SK-N-SH (cell line): Measurements from ENCODE around the gene TIMP2. TPM values are rescaled to one million over a fixed set of nuclear protein-coding genes. Genes with fewer than 3 reads are reported as not detected.
A peak's percentile ranks its signal among the peaks of the same experiment; 100 is the strongest.

ENCODE experiments used
- CTCF ChIA-PET: fragments of 300-600, 350-600 bp; formaldehyde crosslinking; extraction: SDS; loops from one replicate; lab custom pipeline; 2021; lab: Yijun Ruan, JAX
- POLR2A ChIA-PET: fragments of 350-600 bp; sonication (Branson Sonifier 250); formaldehyde crosslinking; extraction: SDS; loops from one replicate; lab custom pipeline; 2020; ENCODE audit warnings: antibody characterized with exemption, inconsistent platforms; lab: Yijun Ruan, JAX
- DNase-seq: peaks from one replicate; pipeline ENCODE4 v3.0.0; 2012
- H2AFZ ChIP-seq: fragments of 200-600 bp; sonication (generic); 2 replicates; pipeline ENCODE4 v1.8.1; 2016; ENCODE audit warnings: antibody characterized with exemption, mild to moderate bottlenecking, low read depth
- H3F3A ChIP-seq: fragments of 200-600 bp; sonication (generic); replicated peaks from 2 replicates; pipeline ENCODE3; 2016; ENCODE audit warnings: antibody characterized with exemption, mild to moderate bottlenecking; ENCODE audit not compliant: insufficient read depth
- H3K27ac ChIP-seq, 2 experiments: fragments of 200-500 bp in 1 of 2; fragments of 200-600 bp in 1 of 2; sonication (Bioruptor generic) in 1 of 2; sonication (generic), shearing (Covaris generic) in 1 of 2; 2 replicates each; pipeline versions ENCODE4 v1.5.1 to v1.6.1; 2014 to 2016; ENCODE audit warnings: low read depth in 2 of 2, inconsistent platforms in 1 of 2, low read length in 1 of 2, mild to moderate bottlenecking in 1 of 2, mixed read lengths in 1 of 2
- H3K27me3 ChIP-seq: fragments of 200-600 bp; sonication (generic), shearing (Covaris generic); 2 replicates; pipeline ENCODE4 v1.6.1; 2016; ENCODE audit warnings: mixed run types; ENCODE audit not compliant: insufficient read depth
- H3K36me3 ChIP-seq, 2 experiments: fragments of 200-500 bp in 1 of 2; fragments of 200-600 bp in 1 of 2; sonication (Bioruptor generic) in 1 of 2; sonication (generic) in 1 of 2; replicated peaks in 1 of 2; 2 replicates each; pipeline versions ENCODE3 to v1.5.1; 2014 to 2016; ENCODE audit warnings: low read length in 1 of 2, mild to moderate bottlenecking in 1 of 2; ENCODE audit not compliant: insufficient read depth in 2 of 2, control insufficient read depth in 1 of 2
- H3K4me1 ChIP-seq, 2 experiments: fragments of 200-500 bp in 1 of 2; fragments of 200-600 bp in 1 of 2; sonication (Bioruptor generic) in 1 of 2; sonication (generic), shearing (Covaris generic) in 1 of 2; 2 replicates each; pipeline versions ENCODE4 v1.5.1 to v1.6.1; 2014 to 2016; ENCODE audit warnings: low read depth in 1 of 2, low read length in 1 of 2, mixed run types in 1 of 2; ENCODE audit not compliant: insufficient read depth in 2 of 2, control insufficient read depth in 1 of 2
- H3K4me2 ChIP-seq: fragments of 200-600 bp; sonication (generic), shearing (Covaris generic); 2 replicates; pipeline ENCODE4 v1.6.1; 2017; ENCODE audit warnings: mixed run types
- H3K4me3 ChIP-seq, 2 experiments: fragments of 200-500 bp in 1 of 2; fragments of 200-600 bp in 1 of 2; sonication (Bioruptor generic) in 1 of 2; sonication (generic), shearing (Covaris generic) in 1 of 2; 2 replicates each; pipeline versions ENCODE4 v1.5.1 to v1.8.1; 2014 to 2016; ENCODE audit warnings: low read depth in 2 of 2, inconsistent platforms in 1 of 2, low read length in 1 of 2, mild to moderate bottlenecking in 1 of 2, mixed read lengths in 1 of 2, moderate library complexity in 1 of 2
- H3K79me2 ChIP-seq: fragments of 200-600 bp; sonication (generic); 2 replicates; pipeline ENCODE4 v1.8.1; 2017; ENCODE audit warnings: mild to moderate bottlenecking; ENCODE audit not compliant: insufficient read depth
- H3K9ac ChIP-seq: fragments of 200-600 bp; sonication (generic); 2 replicates; pipeline ENCODE4 v1.6.1; 2017; ENCODE audit warnings: mixed run types
- H3K9me2 ChIP-seq: fragments of 200-600 bp; sonication (generic); 2 replicates; pipeline ENCODE4 v1.6.1; 2017; ENCODE audit warnings: mixed run types
- H3K9me3 ChIP-seq: fragments of 200-600 bp; sonication (generic); 2 replicates; pipeline ENCODE4 v1.6.1; 2017; ENCODE audit warnings: mixed run types, mild to moderate bottlenecking, moderate library complexity
- H4K20me1 ChIP-seq: fragments of 200-600 bp; sonication (generic); 2 replicates; pipeline ENCODE4 v1.6.1; 2017; ENCODE audit warnings: mild to moderate bottlenecking, mixed run types; ENCODE audit not compliant: insufficient read depth
- CHD2 ChIP-seq: fragments of 150-350 bp; IDR thresholded peaks from 2 replicates; pipeline ENCODE4 v1.6.1; 2018; ENCODE audit warnings: low read length; ENCODE audit not compliant: partially characterized antibody
- ELF1 ChIP-seq: IDR thresholded peaks from 2 replicates; pipeline ENCODE4 v1.4.0; 2012
- EZH2phosphoT487 ChIP-seq: fragments of 200-600 bp; sonication (generic); IDR thresholded peaks from 2 replicates; pipeline ENCODE4 v1.6.1; 2017; ENCODE audit warnings: low read depth, mixed run types, mild to moderate bottlenecking, antibody characterized with exemption, moderate library complexity, borderline replicate concordance
- FOXJ3 ChIP-seq: sonication (generic); formaldehyde crosslinking; IDR thresholded peaks from 2 replicates; pipeline ENCODE4 v1.5.1; 2020; ENCODE audit warnings: mild to moderate bottlenecking, missing genetic modification reagents
- GABPA ChIP-seq: IDR thresholded peaks from 2 replicates; pipeline ENCODE4 v1.4.0; 2012; ENCODE audit warnings: low read depth, mild to moderate bottlenecking
- MEF2A ChIP-seq: IDR thresholded peaks from 2 replicates; pipeline ENCODE4 v1.4.0; 2012; ENCODE audit warnings: low read depth, borderline replicate concordance
- NFIC ChIP-seq: IDR thresholded peaks from 2 replicates; pipeline ENCODE4 v1.4.0; 2012; ENCODE audit warnings: borderline replicate concordance
- NRF1 ChIP-seq: IDR thresholded peaks from 2 replicates; pipeline ENCODE4 v1.6.1; 2012; ENCODE audit warnings: low read depth, mild to moderate bottlenecking, low read length
- POLR2AphosphoS5 ChIP-seq: IDR thresholded peaks from 2 replicates; pipeline ENCODE4 v1.6.1; 2012; ENCODE audit warnings: low read depth, low read length
- RAD21 ChIP-seq: IDR thresholded peaks from 2 replicates; pipeline ENCODE4 v1.6.1; 2012; ENCODE audit warnings: mild to moderate bottlenecking, low read length
- RCOR1 ChIP-seq: fragments of 150-350 bp; IDR thresholded peaks from 2 replicates; pipeline ENCODE4 v1.6.1; 2017; ENCODE audit warnings: antibody characterized with exemption, low read length
- RXRA ChIP-seq: IDR thresholded peaks from 2 replicates; pipeline ENCODE4 v1.4.0; 2012; ENCODE audit warnings: low read depth, mild to moderate bottlenecking, borderline replicate concordance
- SIN3A ChIP-seq: IDR thresholded peaks from 2 replicates; pipeline ENCODE4 v1.6.1; 2012; ENCODE audit warnings: low read depth, mild to moderate bottlenecking, low read length, moderate library complexity, borderline replicate concordance
- TAF1 ChIP-seq: IDR thresholded peaks from 2 replicates; pipeline ENCODE4 v1.6.1; 2012; ENCODE audit warnings: low read depth, mild to moderate bottlenecking, low read length, moderate library complexity, borderline replicate concordance
- TEAD4 ChIP-seq: IDR thresholded peaks from 2 replicates; pipeline ENCODE4 v1.4.0; 2012; ENCODE audit warnings: mild to moderate bottlenecking, borderline replicate concordance; ENCODE audit not compliant: insufficient read depth
- WGBS: methylation state at CpG from one replicate; pipeline ENCODE4 v1.1.6; 2017; ENCODE audit warnings: low lambda C conversion rate; 5-methylcytosine and 5-hydroxymethylcytosine counted together
- polyA plus RNA-seq, 3 experiments: library from polyadenylated mRNA; depleted of rRNA; stranded (reverse); fragments of >200 nt; gene quantifications; 2 replicates each; pipeline ENCODE4 v1.2.3, GENCODE V29; 2012
- TF ChIP-seq, protein P1 (sequence below): IDR thresholded peaks from 2 replicates; pipeline ENCODE4 v1.4.0; 2012; ENCODE audit warnings: low read depth, borderline replicate concordance
- TF ChIP-seq, protein P2 (sequence below): IDR thresholded peaks from 2 replicates; pipeline ENCODE4; 2012
- TF ChIP-seq, protein P3 (sequence below): IDR thresholded peaks from 2 replicates; pipeline ENCODE4 v1.4.0; 2012; ENCODE audit warnings: low read depth, borderline replicate concordance
- TF ChIP-seq, protein P4 (sequence below): fragments of 200-600 bp; sonication (generic); IDR thresholded peaks from 2 replicates; pipeline ENCODE4 v1.6.1; 2017; ENCODE audit warnings: antibody characterized with exemption, mild to moderate bottlenecking, moderate library complexity
- TF ChIP-seq, protein P5 (sequence below): fragments of 150-350 bp; IDR thresholded peaks from 2 replicates; pipeline ENCODE4 v1.6.1; 2017; ENCODE audit warnings: antibody characterized with exemption, low read length, low read depth, borderline replicate concordance

TIMP2 gene
- polyA plus RNA-seq, 1 of the 3 experiments (the other 2 are of a cell fraction) = 441 TPM

DNA sequence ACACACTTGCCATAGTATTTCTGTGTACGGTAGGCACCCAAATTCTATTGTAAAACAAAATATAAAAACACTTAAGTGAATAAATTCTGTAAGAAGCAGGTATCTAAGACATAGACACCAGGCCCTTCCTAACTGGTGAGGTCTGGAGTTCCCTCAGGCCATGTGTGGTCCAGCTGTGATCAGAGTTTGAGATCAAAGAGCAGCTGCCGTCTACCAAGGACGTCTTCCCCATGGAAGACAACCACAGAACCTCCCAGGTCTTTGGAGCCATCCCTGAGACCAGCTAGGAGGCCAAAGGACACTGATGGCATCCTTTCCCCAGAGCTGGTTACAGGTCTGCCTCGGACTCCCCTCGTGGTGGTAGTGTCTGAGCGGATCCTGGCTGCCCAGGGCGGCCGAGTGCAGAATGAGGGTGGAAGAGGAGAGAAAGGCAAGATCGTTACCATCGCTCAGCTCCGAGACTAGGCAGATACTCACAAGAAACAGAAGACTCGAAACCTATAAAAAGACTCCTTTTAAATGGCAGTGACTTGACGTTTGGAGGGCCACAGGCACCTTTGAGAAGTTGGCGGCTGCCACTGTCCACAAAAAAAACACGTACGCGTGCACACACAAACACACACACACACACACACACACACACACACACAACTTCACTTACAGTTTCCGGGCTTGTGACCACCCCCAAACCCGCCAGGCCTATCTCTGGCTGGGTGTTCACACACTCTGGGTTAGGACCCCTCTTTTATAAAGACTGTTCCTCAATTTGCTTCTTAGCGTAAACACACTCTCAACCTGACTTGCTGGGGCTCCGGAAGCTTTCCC, 7.5 kb downstream of the TIMP2 start:
- 89% methylated on average over 21 of the region's 21 CpGs for WGBS
- DNase-seq = no peak
- H3F3A ChIP-seq = peaks cover 19% of the 10 kb centered on the region
- H3K9ac ChIP-seq = no peak overlapping the region
- peaks cover 100% of the 10 kb centered on the region for H3K79me2 ChIP-seq
- H4K20me1 ChIP-seq = peaks cover 97% of the 10 kb centered on the region
- H3K27ac ChIP-seq = peak overlapping the region in 1 of 2 experiments; percentile 81; a peak in 2 of 4 replicates
- peaks cover 10 to 12% of the 10 kb centered on the region in 2 experiments for H3K36me3 ChIP-seq
- no peak overlapping the region for H2AFZ ChIP-seq
- peaks cover 14 to 67% of the 10 kb centered on the region in 2 experiments for H3K4me1 ChIP-seq
- POLR2A ChIA-PET = interaction anchor here (0.9 to 1.2 kb wide), 2 partner anchors 18 to 20 kb away, joined by 3 read pairs; no protein-coding TSS in a partner anchor
- no peaks in the 10 kb centered on the region for H3K9me3 ChIP-seq
- no peaks in the 10 kb centered on the region for H3K9me2 ChIP-seq
- TF ChIP-seq, protein P1, sequence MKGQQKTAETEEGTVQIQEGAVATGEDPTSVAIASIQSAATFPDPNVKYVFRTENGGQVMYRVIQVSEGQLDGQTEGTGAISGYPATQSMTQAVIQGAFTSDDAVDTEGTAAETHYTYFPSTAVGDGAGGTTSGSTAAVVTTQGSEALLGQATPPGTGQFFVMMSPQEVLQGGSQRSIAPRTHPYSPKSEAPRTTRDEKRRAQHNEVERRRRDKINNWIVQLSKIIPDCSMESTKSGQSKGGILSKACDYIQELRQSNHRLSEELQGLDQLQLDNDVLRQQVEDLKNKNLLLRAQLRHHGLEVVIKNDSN = no peak
- TF ChIP-seq GABPA (no peak), NFIC (no peak), TEAD4 (no peak), EZH2phosphoT487 (no peak), TAF1 (no peak), NRF1 (no peak), RAD21 (no peak), FOXJ3 (CRISPR knock-in tag) (no peak), RCOR1 (no peak), CHD2 (no peak), POLR2AphosphoS5 (no peak), RXRA (no peak), ELF1 (no peak), MEF2A (no peak), SIN3A (no peak)
- TF ChIP-seq, protein P2, sequence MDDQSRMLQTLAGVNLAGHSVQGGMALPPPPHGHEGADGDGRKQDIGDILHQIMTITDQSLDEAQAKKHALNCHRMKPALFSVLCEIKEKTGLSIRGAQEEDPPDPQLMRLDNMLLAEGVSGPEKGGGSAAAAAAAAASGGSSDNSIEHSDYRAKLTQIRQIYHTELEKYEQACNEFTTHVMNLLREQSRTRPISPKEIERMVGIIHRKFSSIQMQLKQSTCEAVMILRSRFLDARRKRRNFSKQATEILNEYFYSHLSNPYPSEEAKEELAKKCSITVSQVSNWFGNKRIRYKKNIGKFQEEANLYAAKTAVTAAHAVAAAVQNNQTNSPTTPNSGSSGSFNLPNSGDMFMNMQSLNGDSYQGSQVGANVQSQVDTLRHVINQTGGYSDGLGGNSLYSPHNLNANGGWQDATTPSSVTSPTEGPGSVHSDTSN = no peak
- TF ChIP-seq, protein P3, sequence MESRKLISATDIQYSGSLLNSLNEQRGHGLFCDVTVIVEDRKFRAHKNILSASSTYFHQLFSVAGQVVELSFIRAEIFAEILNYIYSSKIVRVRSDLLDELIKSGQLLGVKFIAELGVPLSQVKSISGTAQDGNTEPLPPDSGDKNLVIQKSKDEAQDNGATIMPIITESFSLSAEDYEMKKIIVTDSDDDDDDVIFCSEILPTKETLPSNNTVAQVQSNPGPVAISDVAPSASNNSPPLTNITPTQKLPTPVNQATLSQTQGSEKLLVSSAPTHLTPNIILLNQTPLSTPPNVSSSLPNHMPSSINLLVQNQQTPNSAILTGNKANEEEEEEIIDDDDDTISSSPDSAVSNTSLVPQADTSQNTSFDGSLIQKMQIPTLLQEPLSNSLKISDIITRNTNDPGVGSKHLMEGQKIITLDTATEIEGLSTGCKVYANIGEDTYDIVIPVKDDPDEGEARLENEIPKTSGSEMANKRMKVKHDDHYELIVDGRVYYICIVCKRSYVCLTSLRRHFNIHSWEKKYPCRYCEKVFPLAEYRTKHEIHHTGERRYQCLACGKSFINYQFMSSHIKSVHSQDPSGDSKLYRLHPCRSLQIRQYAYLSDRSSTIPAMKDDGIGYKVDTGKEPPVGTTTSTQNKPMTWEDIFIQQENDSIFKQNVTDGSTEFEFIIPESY = no peak
- TF ChIP-seq, protein P4, sequence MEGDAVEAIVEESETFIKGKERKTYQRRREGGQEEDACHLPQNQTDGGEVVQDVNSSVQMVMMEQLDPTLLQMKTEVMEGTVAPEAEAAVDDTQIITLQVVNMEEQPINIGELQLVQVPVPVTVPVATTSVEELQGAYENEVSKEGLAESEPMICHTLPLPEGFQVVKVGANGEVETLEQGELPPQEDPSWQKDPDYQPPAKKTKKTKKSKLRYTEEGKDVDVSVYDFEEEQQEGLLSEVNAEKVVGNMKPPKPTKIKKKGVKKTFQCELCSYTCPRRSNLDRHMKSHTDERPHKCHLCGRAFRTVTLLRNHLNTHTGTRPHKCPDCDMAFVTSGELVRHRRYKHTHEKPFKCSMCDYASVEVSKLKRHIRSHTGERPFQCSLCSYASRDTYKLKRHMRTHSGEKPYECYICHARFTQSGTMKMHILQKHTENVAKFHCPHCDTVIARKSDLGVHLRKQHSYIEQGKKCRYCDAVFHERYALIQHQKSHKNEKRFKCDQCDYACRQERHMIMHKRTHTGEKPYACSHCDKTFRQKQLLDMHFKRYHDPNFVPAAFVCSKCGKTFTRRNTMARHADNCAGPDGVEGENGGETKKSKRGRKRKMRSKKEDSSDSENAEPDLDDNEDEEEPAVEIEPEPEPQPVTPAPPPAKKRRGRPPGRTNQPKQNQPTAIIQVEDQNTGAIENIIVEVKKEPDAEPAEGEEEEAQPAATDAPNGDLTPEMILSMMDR = no peak
- TF ChIP-seq, protein P5, sequence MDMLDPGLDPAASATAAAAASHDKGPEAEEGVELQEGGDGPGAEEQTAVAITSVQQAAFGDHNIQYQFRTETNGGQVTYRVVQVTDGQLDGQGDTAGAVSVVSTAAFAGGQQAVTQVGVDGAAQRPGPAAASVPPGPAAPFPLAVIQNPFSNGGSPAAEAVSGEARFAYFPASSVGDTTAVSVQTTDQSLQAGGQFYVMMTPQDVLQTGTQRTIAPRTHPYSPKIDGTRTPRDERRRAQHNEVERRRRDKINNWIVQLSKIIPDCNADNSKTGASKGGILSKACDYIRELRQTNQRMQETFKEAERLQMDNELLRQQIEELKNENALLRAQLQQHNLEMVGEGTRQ = no peak
- CTCF ChIA-PET = interaction anchor here (1.0 to 1.5 kb wide), 6 partner anchors 15 to 125 kb away, joined by 3 to 8 read pairs (median 3); partner anchors contain the start of gene CEP295NL
- H3K27me3 ChIP-seq = no peaks in the 10 kb centered on the region
- no peak overlapping the region for H3K4me3 ChIP-seq
- no peak overlapping the region for H3K4me2 ChIP-seq
